B cell (primary cell): Measurements from ENCODE around the gene GRID1. TPM values are rescaled to one million over a fixed set of nuclear protein-coding genes. Genes with fewer than 3 reads are reported as not detected.

ENCODE experiments used
- ATAC-seq: fragments of 200-7000 bp; cut with Tn5 transposase; one replicate; pipeline ENCODE4 v1.10.0; 2021; ENCODE audit warnings: low read depth, mild to moderate bottlenecking, moderate number of reproducible peaks, moderate library complexity
- CTCF ChIA-PET: fragments of 350-600 bp; sonication (Branson Sonifier 250); formaldehyde crosslinking; loops from one replicate; lab custom pipeline; 2021; ENCODE audit warnings: antibody characterized with exemption, inconsistent platforms; lab: Charles Lee
- POLR2A ChIA-PET: fragments of 350-600 bp; sonication (Branson Sonifier 250); formaldehyde crosslinking; loops from one replicate; lab custom pipeline; 2021; ENCODE audit warnings: antibody characterized with exemption; lab: Charles Lee
- DNase-seq: peaks from one replicate; pipeline ENCODE4 v3.0.0; 2013
- H2AFZ ChIP-seq: 2 replicates; pipeline ENCODE4 v1.6.1; 2012; ENCODE audit warnings: mild to moderate bottlenecking, low read depth, low read length; ENCODE audit not compliant: insufficient read depth, poor library complexity, severe bottlenecking
- H3K27ac ChIP-seq, 2 donors: 1 replicate in 1 of 2; 2 replicates in 1 of 2; pipeline ENCODE4 v1.5.1; 2012 to 2013; ENCODE audit warnings: low read length in 2 of 2, mild to moderate bottlenecking in 2 of 2, moderate library complexity in 1 of 2
- H3K27me3 ChIP-seq, 4 experiments: fragments of 200-600 bp in 1 of 4; sonication (generic) in 1 of 4; replicated peaks in 1 of 4; 1 replicate in 2 of 4; 2 replicates in 2 of 4; pipeline versions ENCODE4 v1.6.1 to v1.7.0; 2013 to 2016; ENCODE audit warnings: low read length in 3 of 4, mild to moderate bottlenecking in 2 of 4, mixed read lengths in 1 of 4, moderate library complexity in 1 of 4; ENCODE audit not compliant: insufficient read depth in 4 of 4, control insufficient read depth in 3 of 4; ENCODE audit errors: control extremely low read depth in 1 of 4
- H3K36me3 ChIP-seq, 2 experiments: replicated peaks in 1 of 2; 1 replicate in 1 of 2; 2 replicates in 1 of 2; pipeline versions ENCODE4 v1.6.1 to v1.7.1; 2013; ENCODE audit warnings: low read length in 1 of 2; ENCODE audit not compliant: insufficient read depth in 2 of 2, control insufficient read depth in 1 of 2; ENCODE audit errors: control extremely low read depth in 1 of 2, extremely low read depth in 1 of 2
- H3K4me1 ChIP-seq, 2 donors: fragments of 200-600 bp in 1 of 2; sonication (generic) in 1 of 2; 1 replicate in 1 of 2; 2 replicates in 1 of 2; pipeline versions ENCODE4 v1.5.1 to v1.6.1; 2013 to 2017; ENCODE audit warnings: low read length in 2 of 2; ENCODE audit not compliant: control insufficient read depth in 2 of 2, insufficient read depth in 2 of 2
- H3K4me2 ChIP-seq: replicated peaks from 2 replicates; pipeline ENCODE3; 2012; ENCODE audit warnings: mild to moderate bottlenecking, low read depth, low read length; ENCODE audit not compliant: poor library complexity, severe bottlenecking
- H3K4me3 ChIP-seq, 5 experiments: fragments of 200-600 bp in 1 of 5; sonication (generic) in 1 of 5; 1 replicate in 3 of 5; 2 replicates in 2 of 5; pipeline versions ENCODE4 v1.5.1 to v1.7.0; 2011 to 2016; ENCODE audit warnings: low read length in 4 of 5, mild to moderate bottlenecking in 4 of 5, low read depth in 2 of 5, control low read depth in 1 of 5, moderate library complexity in 1 of 5; ENCODE audit not compliant: insufficient read depth in 1 of 5; ENCODE audit errors: control extremely low read depth in 1 of 5, extremely low read depth in 1 of 5
- H3K79me2 ChIP-seq: fragments of 200-600 bp; sonication (generic); one replicate; pipeline ENCODE4 v1.6.0; 2016; ENCODE audit warnings: low read length; ENCODE audit not compliant: control insufficient read depth, insufficient read depth
- H3K9ac ChIP-seq: fragments of 200-600 bp; sonication (generic); 2 replicates; pipeline ENCODE4 v1.6.1; 2017; ENCODE audit warnings: mild to moderate bottlenecking, low read length, moderate library complexity
- H3K9me3 ChIP-seq, 3 donors: one replicate each; pipeline versions ENCODE4 v1.6.1 to v1.7.1; 2013; ENCODE audit warnings: low read length in 2 of 3; ENCODE audit not compliant: control insufficient read depth in 2 of 3, insufficient read depth in 1 of 3; ENCODE audit errors: control extremely low read depth in 1 of 3
- H4K20me1 ChIP-seq: 2 replicates; pipeline ENCODE4 v1.6.0; 2012; ENCODE audit warnings: mild to moderate bottlenecking, low read length; ENCODE audit not compliant: insufficient read depth, control insufficient read depth, poor library complexity, severe bottlenecking
- H3K27ac Mint-ChIP-seq: one replicate; pipeline ENCODE4 v1.8.0; 2021; ENCODE audit warnings: mixed read lengths
- H3K27me3 Mint-ChIP-seq: one replicate; pipeline ENCODE4 v1.8.0; 2021; ENCODE audit warnings: mixed read lengths
- H3K4me1 Mint-ChIP-seq: one replicate; pipeline ENCODE4 v1.8.0; 2021; ENCODE audit warnings: mixed read lengths
- H3K4me3 Mint-ChIP-seq: one replicate; pipeline ENCODE4 v1.8.0; 2021; ENCODE audit warnings: mixed read lengths
- H3K9me3 Mint-ChIP-seq: one replicate; pipeline ENCODE4 v1.8.0; 2022; ENCODE audit warnings: mixed read lengths; ENCODE audit not compliant: insufficient read depth
- CTCF ChIP-seq: fragments of 200-600 bp; IDR thresholded peaks from one replicate; pipeline ENCODE4 v1.8.0; 2022; ENCODE audit warnings: antibody characterized with exemption, mild to moderate bottlenecking
- EZH2 ChIP-seq: IDR thresholded peaks from 2 replicates; pipeline ENCODE4 v1.6.1; 2012; ENCODE audit warnings: borderline replicate concordance, low read depth, mild to moderate bottlenecking, moderate library complexity, low read length; ENCODE audit not compliant: insufficient read depth, poor library complexity, severe bottlenecking
- WGBS: methylation state at CpG from one replicate; pipeline ENCODE4 v1.1.5; 2013; ENCODE audit warnings: missing lambda C conversion rate; ENCODE audit not compliant: insufficient coverage; 5-methylcytosine and 5-hydroxymethylcytosine counted together
- intact Hi-C: fragments of 100-400 bp; cut with micrococcal nuclease; formaldehyde crosslinking; loops from one replicate; pipeline ENCODE4 v1.10.0; 2022
- polyA plus RNA-seq: library from polyadenylated mRNA; depleted of rRNA; stranded (reverse); fragments of >200 nt; gene quantifications from 2 replicates; pipeline ENCODE4 v1.2.3, GENCODE V29; 2012
- total RNA-seq, 2 donors: library from RNA; stranded (reverse); fragments of 120-200 nt in 1 of 2; gene quantifications; 1 replicate in 1 of 2; 2 replicates in 1 of 2; pipeline versions ENCODE4 v1.2.3 to v1.2.4, GENCODE V29; 2013 to 2022

The GRID1 gene
- total and polyA plus RNA-seq, 2 donors (not counting 1 experiment from before 2014, with no cell fraction given): not detected

- 69% methylated on average over 4 of the region's 5 CpGs for WGBS
- Histone ChIP-seq H3K4me1 (no peaks in the 10 kb centered on the region), H3K27me3 (peaks cover 0 to 13% (median 0%) of the 10 kb centered on the region in 4 experiments), H3K4me2 (no peak overlapping the region), H2AFZ (no peak overlapping the region), H3K27ac (no peak overlapping the region), H3K9me3 (peaks cover 0 to 3% (median 0%) of the 10 kb centered on the region in 3 donors), H4K20me1 (no peaks in the 10 kb centered on the region), H3K9ac (no peak overlapping the region), H3K4me3 (no peak overlapping the region), H3K79me2 (no peaks in the 10 kb centered on the region), H3K36me3 (no peaks in the 10 kb centered on the region)
- H3K4me3 Mint-ChIP-seq: no peak overlapping the region
- DNase-seq: no peak
- no peak for TF ChIP-seq CTCF
- TF ChIP-seq EZH2: no peak
- peaks cover 4% of the 10 kb centered on the region for H3K27me3 Mint-ChIP-seq
- ChIA-PET CTCF (no interaction called here), POLR2A (no interaction called here)
- no peak for ATAC-seq
- H3K27ac Mint-ChIP-seq: no peak overlapping the region
- no peaks in the 10 kb centered on the region for H3K4me1 Mint-ChIP-seq
- intact Hi-C loops: no loop called here
- no peaks in the 10 kb centered on the region for H3K9me3 Mint-ChIP-seq
Measured at GRCh38 chr10:86111902-86112545, 254.6 kb downstream of the GRID1 start.

- peaks cover 0 to 7% (median 0%) of the 10 kb centered on the region in 4 experiments for H3K27me3 ChIP-seq
- H3K36me3 ChIP-seq: no peaks in the 10 kb centered on the region
- 90% methylated on average over 2 of the region's 6 CpGs for WGBS
- Mint-ChIP-seq H3K27ac (no peak overlapping the region), H3K4me3 (no peak overlapping the region), H3K27me3 (peaks cover 10% of the 10 kb centered on the region), H3K4me1 (no peaks in the 10 kb centered on the region), H3K9me3 (no peaks in the 10 kb centered on the region)
- H2AFZ ChIP-seq: no peak overlapping the region
- H4K20me1 ChIP-seq: no peaks in the 10 kb centered on the region
- ATAC-seq (no peak), DNase-seq (no peak)
- POLR2A ChIA-PET: no interaction called here
- H3K27ac ChIP-seq: no peak overlapping the region
- peaks cover 0 to 3% (median 0%) of the 10 kb centered on the region in 3 donors for H3K9me3 ChIP-seq
- intact Hi-C loops: no loop called here
- H3K4me1 ChIP-seq: no peaks in the 10 kb centered on the region
- no peak for TF ChIP-seq EZH2
- TF ChIP-seq CTCF: no peak
- no peak overlapping the region for H3K9ac ChIP-seq
- no peak overlapping the region for H3K4me2 ChIP-seq
- CTCF ChIA-PET: no interaction called here
- H3K79me2 ChIP-seq: no peaks in the 10 kb centered on the region
- no peak overlapping the region for H3K4me3 ChIP-seq
Measured at GRCh38 chr10:86110156-86110786, 256.3 kb downstream of the GRID1 start.
